ENCODE data around the gene PCK1. TPM values are rescaled to one million over a fixed set of nuclear protein-coding genes. Genes with fewer than 3 reads are reported as not detected.

The PCK1 gene
- total RNA-seq, 4 donors from 2014 or later = 0.10 to 3.2 (median 1.7) TPM

GRCh38 chr20:57548177-57549058 lies 12.5 kb upstream of the PCK1 start:
- no peak for DNase-seq
- intact Hi-C loops (cut with DNase I; ENCODE audit: low total_unique reads) = no loop called here
- Histone ChIP-seq H3K4me3 (no peak overlapping the region), H3K36me3 (no peaks in the 10 kb centered on the region), H3K9me3 (no peaks in the 10 kb centered on the region), H3K4me1 (peaks cover 0 to 4% of the 10 kb centered on the region in 2 donors), H3K27ac (no peak overlapping the region), H3K27me3 (no peaks in the 10 kb centered on the region)
- in situ Hi-C loops (cut with MboI; ENCODE audit: low sequenced_read_pairs in 4 of 4) = no loop called here
- no peak for ATAC-seq
- TF ChIP-seq CTCF (IDR thresholded peaks at IDR 0.05 in 4 of 5, conservative IDR thresholded peaks at IDR 0.05 in 1 of 5) = no peak
- no peak for TF ChIP-seq POLR2A (IDR thresholded peaks at IDR 0.05)

GRCh38 chr20:57552471-57552870 lies 8.4 kb upstream of the PCK1 start:
- peaks cover 0 to 9% of the 10 kb centered on the region in 2 donors for H3K4me1 ChIP-seq
- no peak overlapping the region for H3K4me3 ChIP-seq
- in situ Hi-C loops (cut with MboI; ENCODE audit: low sequenced_read_pairs in 4 of 4) (no loop called here), intact Hi-C loops (cut with DNase I; ENCODE audit: low total_unique reads) (no loop called here)
- no peak overlapping the region for H3K27ac ChIP-seq
- peaks cover 0 to 3% (median 0%) of the 10 kb centered on the region in 3 donors for H3K27me3 ChIP-seq
- no peaks in the 10 kb centered on the region for H3K9me3 ChIP-seq
- TF ChIP-seq POLR2A (IDR thresholded peaks at IDR 0.05) = no peak
- TF ChIP-seq CTCF (IDR thresholded peaks at IDR 0.05 in 4 of 5, conservative IDR thresholded peaks at IDR 0.05 in 1 of 5) = no peak
- ATAC-seq (no peak), DNase-seq (no peak)
- no peaks in the 10 kb centered on the region for H3K36me3 ChIP-seq

- ATAC-seq (no peak), DNase-seq (no peak)
- H3K36me3 ChIP-seq = no peaks in the 10 kb centered on the region
- in situ Hi-C loops (cut with MboI; ENCODE audit: low sequenced_read_pairs in 4 of 4) = no loop called here
- TF ChIP-seq CTCF (IDR thresholded peaks at IDR 0.05 in 4 of 5, conservative IDR thresholded peaks at IDR 0.05 in 1 of 5) (no peak), POLR2A (IDR thresholded peaks at IDR 0.05) (no peak)
- H3K4me3 ChIP-seq = no peak overlapping the region
- no peaks in the 10 kb centered on the region for H3K9me3 ChIP-seq
- intact Hi-C loops (cut with DNase I; ENCODE audit: low total_unique reads) = no loop called here
- peaks cover 0 to 3% (median 0%) of the 10 kb centered on the region in 3 donors for H3K27me3 ChIP-seq
- H3K27ac ChIP-seq = no peak overlapping the region
- H3K4me1 ChIP-seq = peaks cover 0 to 9% of the 10 kb centered on the region in 2 donors
Observed at GRCh38 chr20:57553376-57554018, 7.4 kb upstream of the PCK1 start.

- TF ChIP-seq CTCF (IDR thresholded peaks at IDR 0.05 in 4 of 5, conservative IDR thresholded peaks at IDR 0.05 in 1 of 5) (no peak), POLR2A (IDR thresholded peaks at IDR 0.05) (no peak)
- ATAC-seq (no peak), DNase-seq (no peak)
- no peak overlapping the region for H3K27ac ChIP-seq
- H3K36me3 ChIP-seq = no peaks in the 10 kb centered on the region
- intact Hi-C loops (cut with DNase I; ENCODE audit: low total_unique reads) (no loop called here), in situ Hi-C loops (cut with MboI; ENCODE audit: low sequenced_read_pairs in 4 of 4) (no loop called here)
- H3K4me3 ChIP-seq = no peak overlapping the region
- no peaks in the 10 kb centered on the region for H3K9me3 ChIP-seq
- peaks cover 0 to 9% of the 10 kb centered on the region in 2 donors for H3K4me1 ChIP-seq
- peaks cover 0 to 8% (median 3%) of the 10 kb centered on the region in 3 donors for H3K27me3 ChIP-seq
Observed at GRCh38 chr20:57555457-57556184, 5.3 kb upstream of the PCK1 start.

All from gastrocnemius medialis (tissue), 4 donors.